ENCODE data around the gene CCNY.
"Not testable (repeated sequence)": the region's sequence is repeated elsewhere in the genome, so short reads cannot be mapped to it uniquely, and the experiment has no call there.

CCNY gene

DNA sequence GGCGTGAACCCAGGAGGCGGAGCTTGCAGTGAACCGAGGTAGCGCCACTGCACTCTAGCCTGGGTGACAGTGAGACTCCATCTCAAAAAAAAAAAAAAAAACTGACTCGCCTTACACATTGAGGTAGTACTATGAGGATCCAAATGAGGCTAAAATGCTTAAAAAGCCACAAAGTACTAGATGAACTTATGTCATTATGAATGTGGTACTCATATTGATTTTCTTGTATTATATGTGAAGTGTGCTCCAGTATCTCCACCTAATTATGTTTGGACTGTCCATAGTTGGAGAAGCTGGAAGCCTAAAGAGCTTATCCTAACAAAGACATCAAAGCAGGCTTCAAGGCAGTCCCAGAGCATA lies 9.1 kb downstream of the CCNY start:
- H3K36me3 Mint-ChIP-seq, result peaks cover 4% of the 10 kb centered on the region
- H3K27ac Mint-ChIP-seq, result no peak overlapping the region
- no peaks in the 10 kb centered on the region for H3K9me3 Mint-ChIP-seq
- ATAC-seq, result no peak
- no peak overlapping the region for H3K4me3 Mint-ChIP-seq
- H3K4me1 Mint-ChIP-seq, result peaks cover 76% of the 10 kb centered on the region
- H3K27me3 Mint-ChIP-seq, result no peaks in the 10 kb centered on the region

- Mint-ChIP-seq H3K4me3 (no peak overlapping the region), H3K36me3 (peaks cover 4% of the 10 kb centered on the region), H3K9me3 (no peaks in the 10 kb centered on the region), H3K4me1 (peaks cover 76% of the 10 kb centered on the region), H3K27ac (no peak overlapping the region), H3K27me3 (no peaks in the 10 kb centered on the region)
- no peak for ATAC-seq
Observed at GRCh38 chr10:35346248-35346647, 9.9 kb downstream of the CCNY start.

GRCh38 chr10:35347121-35347562 lies 10.8 kb downstream of the CCNY start:
- Mint-ChIP-seq H3K27me3 (no peaks in the 10 kb centered on the region), H3K36me3 (peaks cover 4% of the 10 kb centered on the region), H3K4me3 (no peak overlapping the region), H3K9me3 (no peaks in the 10 kb centered on the region), H3K27ac (no peak overlapping the region), H3K4me1 (peaks cover 76% of the 10 kb centered on the region)
- no peak for ATAC-seq

- Mint-ChIP-seq H3K27ac (no peak overlapping the region), H3K4me1 (peaks cover 78% of the 10 kb centered on the region), H3K4me3 (no peak overlapping the region), H3K36me3 (peaks cover 4% of the 10 kb centered on the region), H3K9me3 (no peaks in the 10 kb centered on the region), H3K27me3 (no peaks in the 10 kb centered on the region)
- no peak for ATAC-seq
Observed at GRCh38 chr10:35347899-35348608, 11.7 kb downstream of the CCNY start.

DNA sequence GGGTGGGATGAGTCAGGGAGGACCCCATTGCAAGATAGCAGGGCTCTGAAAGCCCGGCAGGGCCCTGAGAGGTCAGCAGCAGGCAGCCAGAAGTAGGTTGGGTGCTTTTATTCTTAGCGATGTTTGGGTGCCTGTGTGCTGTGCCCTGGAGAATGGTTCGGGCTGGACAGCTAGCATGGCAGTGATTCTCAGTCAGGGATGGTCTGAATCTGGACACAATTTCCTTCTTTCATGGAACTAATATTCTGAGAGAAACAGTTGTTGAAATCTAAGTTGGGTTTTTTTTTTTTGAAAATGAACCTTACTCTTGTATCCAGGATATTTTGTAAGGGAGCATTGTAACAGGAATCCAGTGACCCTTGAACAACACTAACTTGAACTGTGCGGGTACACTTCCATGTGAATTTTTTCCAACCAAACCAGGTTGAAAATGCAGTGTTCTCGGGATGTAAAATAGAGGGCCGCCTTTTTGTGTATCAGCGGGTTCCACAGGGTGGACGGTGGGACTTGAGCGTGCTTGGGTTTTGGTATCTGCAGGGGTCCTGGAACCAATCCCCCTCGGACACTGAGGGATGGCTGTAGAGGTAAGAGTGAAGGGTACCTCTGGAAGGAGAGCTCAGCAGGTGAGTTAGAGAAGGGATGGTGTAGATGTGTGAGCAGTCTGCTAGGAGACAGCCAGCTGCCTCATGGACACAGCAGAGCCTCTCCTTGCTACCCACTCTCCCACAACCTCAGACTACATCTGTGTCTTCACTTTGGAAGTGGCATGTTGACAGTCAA lies 12.5 kb downstream of the CCNY start:
- peaks cover 4% of the 10 kb centered on the region for H3K36me3 Mint-ChIP-seq
- no peaks in the 10 kb centered on the region for H3K27me3 Mint-ChIP-seq
- ATAC-seq, result no peak
- no peaks in the 10 kb centered on the region for H3K9me3 Mint-ChIP-seq
- peaks cover 85% of the 10 kb centered on the region for H3K4me1 Mint-ChIP-seq
- no peak overlapping the region for H3K4me3 Mint-ChIP-seq
- H3K27ac Mint-ChIP-seq, result no peak overlapping the region

DNA sequence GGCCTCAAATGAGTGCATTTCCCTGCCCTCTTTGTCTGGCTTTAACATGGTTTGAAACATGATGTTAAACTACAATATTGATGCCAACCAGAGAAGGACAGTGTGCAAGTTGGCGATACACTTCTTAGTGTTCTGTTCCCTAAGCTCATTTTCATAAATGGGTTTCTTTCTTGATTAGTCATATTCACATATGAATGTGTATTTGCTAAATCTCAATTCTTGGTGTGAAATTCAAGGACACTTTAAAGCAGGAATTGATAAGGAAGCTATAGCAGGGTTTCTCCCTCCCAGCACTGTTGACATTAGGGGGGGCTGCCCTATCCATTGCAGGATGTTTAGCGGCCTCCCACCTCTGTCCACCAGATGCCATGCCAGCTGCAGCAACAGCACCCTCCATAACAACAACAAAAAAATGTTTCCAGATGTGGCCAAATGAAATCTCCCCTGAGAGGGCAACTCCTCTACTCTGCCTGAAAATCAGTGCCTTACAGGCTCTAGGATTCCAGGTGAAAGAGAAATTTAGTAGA lies 13.1 kb downstream of the CCNY start:
- Mint-ChIP-seq H3K4me3 (no peak overlapping the region), H3K27ac (no peak overlapping the region), H3K4me1 (peaks cover 92% of the 10 kb centered on the region), H3K36me3 (peaks cover 4% of the 10 kb centered on the region), H3K27me3 (no peaks in the 10 kb centered on the region), H3K9me3 (no peaks in the 10 kb centered on the region)
- no peak for ATAC-seq

- Mint-ChIP-seq H3K4me3 (no peak overlapping the region), H3K27me3 (no peaks in the 10 kb centered on the region), H3K4me1 (peaks cover 97% of the 10 kb centered on the region), H3K27ac (no peak overlapping the region), H3K36me3 (peaks cover 4% of the 10 kb centered on the region), H3K9me3 (no peaks in the 10 kb centered on the region)
- ATAC-seq, result no peak
Observed at GRCh38 chr10:35351021-35351420, 14.7 kb downstream of the CCNY start.

DNA sequence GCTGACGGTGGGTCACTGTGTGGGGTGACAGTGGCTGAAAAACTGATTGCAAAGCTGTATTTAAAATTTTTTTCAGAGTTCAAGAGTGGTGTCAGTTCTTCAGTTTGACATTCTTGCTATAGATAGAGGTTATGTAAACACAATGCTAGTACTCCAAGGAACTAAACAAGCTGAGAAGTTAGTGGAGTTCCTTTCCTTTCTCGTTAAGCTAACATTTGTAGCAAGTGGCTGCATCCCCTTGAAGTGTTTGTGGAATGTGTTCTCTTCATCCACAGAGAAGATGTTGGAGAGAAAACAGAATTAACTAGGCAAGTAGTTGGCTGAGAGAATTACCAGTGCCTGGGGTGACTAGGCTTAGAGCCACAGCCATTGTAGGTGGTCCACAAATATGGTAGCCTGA lies 15.8 kb downstream of the CCNY start:
- Mint-ChIP-seq H3K27me3 (no peaks in the 10 kb centered on the region), H3K36me3 (peaks cover 4% of the 10 kb centered on the region), H3K9me3 (no peaks in the 10 kb centered on the region), H3K27ac (no peak overlapping the region), H3K4me1 (peaks cover 99% of the 10 kb centered on the region), H3K4me3 (peak overlapping the region; percentile 9)
- no peak for ATAC-seq

DNA sequence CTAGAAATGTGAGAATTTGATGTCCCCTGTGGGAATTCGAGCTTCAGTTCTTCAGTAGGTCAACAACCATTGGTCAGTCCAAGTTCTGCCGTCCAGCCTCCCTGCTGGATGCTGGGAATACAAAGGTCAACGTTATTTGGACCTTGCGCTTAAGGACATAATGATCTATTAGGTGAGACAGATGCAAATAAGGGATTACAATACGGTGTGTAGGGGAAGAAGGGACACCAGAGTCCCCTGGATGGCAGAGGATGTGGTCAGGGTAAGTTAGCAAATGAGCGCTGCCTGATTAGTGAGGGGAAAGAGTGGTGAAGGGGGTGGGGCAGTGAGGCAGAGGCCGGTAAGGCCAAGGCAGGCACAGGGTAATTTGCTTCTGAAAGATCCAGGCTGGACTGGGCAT lies 16.2 kb downstream of the CCNY start:
- Mint-ChIP-seq H3K27ac (no peak overlapping the region), H3K27me3 (no peaks in the 10 kb centered on the region), H3K4me1 (peaks cover 99% of the 10 kb centered on the region), H3K9me3 (no peaks in the 10 kb centered on the region), H3K36me3 (peaks cover 4% of the 10 kb centered on the region), H3K4me3 (peak overlapping the region; percentile 9)
- ATAC-seq, result peak; percentile 79

- H3K9me3 Mint-ChIP-seq, result no peaks in the 10 kb centered on the region
- ATAC-seq, result no peak
- no peak overlapping the region for H3K4me3 Mint-ChIP-seq
- H3K4me1 Mint-ChIP-seq, result peaks cover 99% of the 10 kb centered on the region
- H3K36me3 Mint-ChIP-seq, result peaks cover under 1% of the 10 kb centered on the region
- H3K27me3 Mint-ChIP-seq, result no peaks in the 10 kb centered on the region
- H3K27ac Mint-ChIP-seq, result peak overlapping the region; percentile 56
Observed at GRCh38 chr10:35353395-35353794, 17.1 kb downstream of the CCNY start.

DNA sequence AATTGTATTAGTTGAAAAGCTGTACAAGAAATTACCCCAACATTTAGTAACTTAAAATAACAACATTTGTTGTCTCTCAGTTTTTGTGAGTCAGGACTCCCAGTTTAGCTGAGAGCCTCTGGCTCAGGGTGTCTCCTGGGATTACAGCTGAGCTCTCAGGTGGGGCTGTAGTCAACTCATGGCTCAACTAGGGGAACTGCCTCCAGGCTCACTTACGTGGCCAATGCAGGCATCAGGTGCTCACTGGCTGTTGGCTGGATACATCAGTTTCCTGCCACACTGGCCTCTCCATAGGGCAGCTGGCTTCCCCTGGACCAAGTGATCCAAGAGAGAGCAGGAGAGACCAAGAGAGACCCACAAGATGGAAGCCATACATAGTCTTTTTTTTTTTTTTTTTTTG lies 17.5 kb downstream of the CCNY start:
- no peak overlapping the region for H3K4me3 Mint-ChIP-seq
- H3K36me3 Mint-ChIP-seq, result no peaks in the 10 kb centered on the region
- peak; percentile 72 for ATAC-seq
- peaks cover 99% of the 10 kb centered on the region for H3K4me1 Mint-ChIP-seq
- peak overlapping the region; percentile 56 for H3K27ac Mint-ChIP-seq
- no peaks in the 10 kb centered on the region for H3K9me3 Mint-ChIP-seq
- no peaks in the 10 kb centered on the region for H3K27me3 Mint-ChIP-seq

GRCh38 chr10:35354257-35354656 lies 17.9 kb downstream of the CCNY start:
- Mint-ChIP-seq H3K27ac (peak overlapping the region; percentile 56), H3K4me1 (peaks cover 99% of the 10 kb centered on the region)
- H3K27me3 Mint-ChIP-seq, ATAC-seq, H3K9me3 Mint-ChIP-seq, H3K4me3 Mint-ChIP-seq, H3K36me3 Mint-ChIP-seq: not testable (repeated sequence)

- no peak overlapping the region for H3K4me3 Mint-ChIP-seq
Observed at GRCh38 chr10:35355971-35356724, 19.8 kb downstream of the CCNY start.

DNA sequence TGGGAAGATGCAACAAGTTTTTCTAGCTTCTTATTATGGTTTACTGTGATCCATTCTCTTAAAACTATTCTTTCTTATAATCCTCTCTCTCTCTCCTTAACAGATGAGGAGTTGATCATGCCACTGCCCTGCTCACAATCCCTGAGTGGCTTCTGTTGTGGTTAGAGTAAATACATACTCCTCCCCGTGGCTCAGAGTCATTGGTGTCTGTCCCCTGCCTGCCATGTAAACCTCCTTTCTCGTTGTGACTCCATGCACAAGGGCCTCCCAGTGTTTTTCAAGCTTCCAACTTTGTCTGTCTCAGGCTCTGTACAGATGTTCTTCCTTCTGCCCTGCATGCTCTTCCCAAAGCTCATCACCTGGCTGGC lies 20.4 kb downstream of the CCNY start:
- no peak for ATAC-seq
- Mint-ChIP-seq H3K9me3 (no peaks in the 10 kb centered on the region), H3K27me3 (no peaks in the 10 kb centered on the region), H3K27ac (peak overlapping the region; percentile 11), H3K4me3 (no peak overlapping the region), H3K36me3 (peaks cover 10% of the 10 kb centered on the region), H3K4me1 (peaks cover 84% of the 10 kb centered on the region)

More at GRCh38 chr10:35355971-35356724, 19.8 kb downstream of the CCNY start:
- Mint-ChIP-seq H3K36me3 (peaks cover 10% of the 10 kb centered on the region), H3K4me1 (peaks cover 89% of the 10 kb centered on the region), H3K9me3 (no peaks in the 10 kb centered on the region), H3K27me3 (no peaks in the 10 kb centered on the region), H3K27ac (peak overlapping the region; percentile 11)
- ATAC-seq, result no peak

DNA sequence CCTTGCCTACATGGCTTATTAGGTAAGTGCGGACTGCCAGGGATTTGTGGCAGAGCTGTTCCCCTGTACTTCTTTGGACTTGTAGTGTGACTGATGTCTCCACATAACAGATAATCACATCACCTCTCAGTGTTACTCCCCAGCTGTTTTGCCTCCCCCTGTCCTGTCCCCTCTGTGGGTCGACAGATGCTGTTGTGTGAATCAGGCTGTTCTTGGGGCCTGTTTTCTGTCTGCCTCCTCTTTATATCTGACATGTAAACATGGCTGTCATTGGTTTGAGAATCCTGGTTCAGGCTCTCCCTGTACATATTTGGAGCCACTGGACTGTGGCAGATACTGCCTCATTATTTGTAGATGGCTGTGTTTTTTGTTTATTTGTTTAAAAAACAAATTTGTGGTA lies 22.7 kb downstream of the CCNY start:
- H3K4me1 Mint-ChIP-seq, result peaks cover 78% of the 10 kb centered on the region
- H3K27me3 Mint-ChIP-seq, result no peaks in the 10 kb centered on the region
- peaks cover 21% of the 10 kb centered on the region for H3K36me3 Mint-ChIP-seq
- ATAC-seq, result no peak
- H3K4me3 Mint-ChIP-seq, result no peak overlapping the region
- H3K27ac Mint-ChIP-seq, result no peak overlapping the region
- H3K9me3 Mint-ChIP-seq, result no peaks in the 10 kb centered on the region
